ENCODE results near the gene YBX1. TPM values are rescaled to one million over a fixed set of nuclear protein-coding genes. Genes with fewer than 3 reads are reported as not detected.
"Not testable (repeated sequence)": the region's sequence is repeated elsewhere in the genome, so short reads cannot be mapped to it uniquely, and the experiment has no call there.

YBX1 gene
- total and polyA plus RNA-seq, 10 donors, result 361 to 684 (median 427) TPM

DNA sequence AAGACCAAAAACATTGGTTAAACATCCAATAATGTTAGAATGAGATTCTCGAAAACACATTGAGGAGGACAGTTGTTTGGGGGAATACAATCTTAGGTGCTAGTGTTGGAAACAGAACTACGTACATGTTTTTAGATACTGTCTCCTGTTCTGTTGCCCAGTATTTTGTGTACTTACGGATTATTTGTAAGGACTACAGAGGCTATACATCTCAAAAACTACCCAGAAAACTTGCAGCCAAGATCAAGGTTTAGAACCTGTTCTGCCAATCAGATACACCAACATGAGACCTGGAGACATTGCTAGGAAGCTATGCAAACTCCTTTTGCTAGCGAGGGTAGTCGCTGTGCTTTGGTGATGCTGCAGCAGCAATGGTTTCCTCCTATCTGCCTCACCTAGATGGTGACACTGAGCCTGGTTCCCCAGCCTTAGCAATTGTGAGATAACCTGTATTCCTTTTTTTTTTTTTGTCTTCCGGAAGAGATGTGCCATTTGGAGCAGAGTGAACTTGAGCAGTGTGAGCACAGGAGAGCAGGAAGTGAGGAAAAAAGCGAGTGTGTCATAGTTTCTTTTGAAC, 21.8 kb downstream of the YBX1 start:
- no peak for DNase-seq
- H3K4me1 ChIP-seq, result no peaks in the 10 kb centered on the region
- peaks cover 0 to 13% (median 5%) of the 10 kb centered on the region in 8 donors for H3K9me3 ChIP-seq
- H3K36me3 ChIP-seq, result peaks cover 0 to 99% (median 78%) of the 10 kb centered on the region in 6 donors
- 93 to 97% (median 95%) methylated on average over 7 of the region's 7 CpGs for WGBS, 5 donors
- H3K27me3 ChIP-seq (replicated peaks in 1 of 7), result no peaks in the 10 kb centered on the region
- no peak overlapping the region for H3K27ac ChIP-seq
- TF ChIP-seq POLR2AphosphoS5 (IDR thresholded peaks at IDR 0.05) (peak in 1 of 3 donors; percentile 39), POLR2A (IDR thresholded peaks at IDR 0.05) (no peak)
- TF ChIP-seq, protein P1, sequence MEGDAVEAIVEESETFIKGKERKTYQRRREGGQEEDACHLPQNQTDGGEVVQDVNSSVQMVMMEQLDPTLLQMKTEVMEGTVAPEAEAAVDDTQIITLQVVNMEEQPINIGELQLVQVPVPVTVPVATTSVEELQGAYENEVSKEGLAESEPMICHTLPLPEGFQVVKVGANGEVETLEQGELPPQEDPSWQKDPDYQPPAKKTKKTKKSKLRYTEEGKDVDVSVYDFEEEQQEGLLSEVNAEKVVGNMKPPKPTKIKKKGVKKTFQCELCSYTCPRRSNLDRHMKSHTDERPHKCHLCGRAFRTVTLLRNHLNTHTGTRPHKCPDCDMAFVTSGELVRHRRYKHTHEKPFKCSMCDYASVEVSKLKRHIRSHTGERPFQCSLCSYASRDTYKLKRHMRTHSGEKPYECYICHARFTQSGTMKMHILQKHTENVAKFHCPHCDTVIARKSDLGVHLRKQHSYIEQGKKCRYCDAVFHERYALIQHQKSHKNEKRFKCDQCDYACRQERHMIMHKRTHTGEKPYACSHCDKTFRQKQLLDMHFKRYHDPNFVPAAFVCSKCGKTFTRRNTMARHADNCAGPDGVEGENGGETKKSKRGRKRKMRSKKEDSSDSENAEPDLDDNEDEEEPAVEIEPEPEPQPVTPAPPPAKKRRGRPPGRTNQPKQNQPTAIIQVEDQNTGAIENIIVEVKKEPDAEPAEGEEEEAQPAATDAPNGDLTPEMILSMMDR (IDR thresholded peaks at IDR 0.05 in 8 of 11, conservative IDR thresholded peaks at IDR 0.05 in 3 of 11), result no peak
- H3K4me3 ChIP-seq, result no peak overlapping the region
- intact Hi-C loops (cut with DNase I; ENCODE audit: low total_unique reads), result no loop called here

DNA sequence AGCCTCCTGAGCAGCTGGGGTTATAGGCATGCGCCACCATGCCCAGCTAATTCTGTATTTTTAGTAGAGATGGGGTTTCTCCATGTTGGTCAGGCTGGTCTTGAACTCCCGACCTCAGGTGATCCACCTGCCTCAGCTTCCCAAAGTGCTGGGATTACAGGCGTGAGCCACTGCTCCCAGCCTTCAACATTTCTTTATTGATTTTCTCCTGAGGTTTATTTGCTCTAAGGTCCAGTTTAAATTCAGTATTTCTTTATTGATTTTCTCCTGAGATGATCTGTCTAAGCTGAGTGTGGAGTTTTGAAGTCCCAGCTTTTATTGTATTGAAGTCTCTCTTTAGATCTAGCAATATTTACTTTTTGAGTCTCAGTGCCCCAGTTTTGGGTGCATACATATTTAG, 30.6 kb downstream of the YBX1 start:
- H3K4me1 ChIP-seq; H3K27me3 ChIP-seq (replicated peaks in 1 of 7); H3K4me3 ChIP-seq; H3K27ac ChIP-seq; intact Hi-C loops (cut with DNase I; ENCODE audit: low total_unique reads); DNase-seq: not testable (repeated sequence)
- Histone ChIP-seq H3K36me3 (peaks cover 0 to 85% (median 24%) of the 10 kb centered on the region in 6 donors), H3K9me3 (peaks cover 7 to 42% (median 30%) of the 10 kb centered on the region in 8 donors)
- WGBS, 5 donors, result 96 to 100% (median 98%) methylated on average over 3 of the region's 3 CpGs

DNA sequence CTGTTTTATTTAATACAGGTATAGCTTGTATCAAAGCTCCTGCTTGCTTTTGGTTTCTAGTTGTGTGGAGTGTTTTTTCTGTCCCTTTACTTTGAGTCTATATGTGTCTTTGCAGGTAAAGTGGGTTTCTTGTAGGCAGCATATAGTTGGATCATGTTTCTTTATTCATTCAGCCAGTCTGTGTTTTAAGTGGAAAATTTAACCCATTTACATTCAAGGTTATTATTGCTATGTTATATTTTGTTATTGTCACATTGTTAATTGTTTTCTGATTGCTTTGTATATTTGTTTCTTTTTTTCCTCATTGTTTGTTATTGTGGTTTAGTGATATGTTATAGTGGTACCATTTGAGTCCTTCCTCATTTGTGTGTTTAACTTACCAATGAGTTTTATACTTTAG, 31.1 kb downstream of the YBX1 start:
- intact Hi-C loops (cut with DNase I; ENCODE audit: low total_unique reads), result no loop called here
- peaks cover 7 to 41% (median 29%) of the 10 kb centered on the region in 8 donors for H3K9me3 ChIP-seq
- DNase-seq, result no peak
- peaks cover 0 to 85% (median 22%) of the 10 kb centered on the region in 6 donors for H3K36me3 ChIP-seq
- TF ChIP-seq POLR2A (IDR thresholded peaks at IDR 0.05), result no peak
- TF ChIP-seq, protein P1 (IDR thresholded peaks at IDR 0.05 in 8 of 11, conservative IDR thresholded peaks at IDR 0.05 in 3 of 11), result no peak
- TF ChIP-seq POLR2AphosphoS5 (IDR thresholded peaks at IDR 0.05), result no peak
- H3K27ac ChIP-seq, result no peak overlapping the region
- no peak overlapping the region for H3K4me3 ChIP-seq
- H3K4me1 ChIP-seq, result no peaks in the 10 kb centered on the region
- no peaks in the 10 kb centered on the region for H3K27me3 ChIP-seq (replicated peaks in 1 of 7)

DNA sequence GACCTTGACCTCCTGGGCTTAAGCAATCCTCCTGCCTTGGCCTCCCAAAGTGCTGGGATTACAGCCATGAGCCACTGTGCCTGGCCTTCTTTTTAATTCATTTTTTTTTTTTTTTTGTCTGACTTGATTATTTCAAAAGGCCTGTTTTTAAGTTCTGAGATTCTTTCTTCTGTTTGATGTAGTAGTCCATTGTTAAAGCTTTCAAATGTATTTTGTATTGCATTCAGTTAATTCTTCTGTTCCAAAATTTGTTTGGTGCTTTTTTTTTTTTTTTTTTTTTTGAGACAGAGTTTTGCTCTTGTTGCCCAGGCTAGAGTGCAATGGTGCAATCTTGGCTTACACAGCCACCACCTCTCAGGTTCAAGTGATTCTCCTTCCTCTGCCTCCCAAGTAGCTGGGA, 32.2 kb downstream of the YBX1 start:
- H3K4me3 ChIP-seq; DNase-seq; H3K27ac ChIP-seq; H3K27me3 ChIP-seq (replicated peaks in 1 of 7); H3K4me1 ChIP-seq; intact Hi-C loops (cut with DNase I; ENCODE audit: low total_unique reads): not testable (repeated sequence)
- Histone ChIP-seq H3K36me3 (peaks cover 0 to 85% (median 22%) of the 10 kb centered on the region in 6 donors), H3K9me3 (peaks cover 7 to 41% (median 29%) of the 10 kb centered on the region in 8 donors)

DNA sequence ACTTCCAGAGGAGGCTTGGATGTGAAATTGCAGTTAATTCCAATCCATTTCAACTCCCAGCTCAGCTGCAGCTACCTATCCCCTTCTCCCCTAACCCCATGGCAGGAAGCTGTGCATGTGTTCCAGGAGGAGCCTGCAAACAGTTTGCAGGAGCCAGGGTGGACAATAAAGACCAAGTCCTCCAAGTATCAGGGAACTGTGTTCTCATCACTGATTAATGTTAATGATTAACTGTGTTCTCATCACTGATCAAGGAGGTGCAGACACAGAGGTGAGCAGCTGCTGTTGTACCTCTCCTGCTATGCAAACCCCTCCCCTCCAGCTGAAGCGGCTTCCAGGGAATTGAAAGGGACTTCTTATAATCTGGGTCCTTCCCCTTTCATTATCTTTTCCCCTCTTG, 38.6 kb downstream of the YBX1 start:
- no peak for DNase-seq
- H3K27ac ChIP-seq, result no peak overlapping the region
- intact Hi-C loops (cut with DNase I; ENCODE audit: low total_unique reads), result no loop called here
- WGBS, 5 donors, result 95 to 97% (median 97%) methylated on average over 1 of the region's 1 CpG
- no peak overlapping the region for H3K4me3 ChIP-seq
- H3K4me1 ChIP-seq, result no peaks in the 10 kb centered on the region
- TF ChIP-seq POLR2AphosphoS5 (IDR thresholded peaks at IDR 0.05), result no peak
- no peaks in the 10 kb centered on the region for H3K27me3 ChIP-seq (replicated peaks in 1 of 7)
- H3K9me3 ChIP-seq, result no peaks in the 10 kb centered on the region
- peaks cover 0 to 26% (median 2%) of the 10 kb centered on the region in 6 donors for H3K36me3 ChIP-seq

DNA sequence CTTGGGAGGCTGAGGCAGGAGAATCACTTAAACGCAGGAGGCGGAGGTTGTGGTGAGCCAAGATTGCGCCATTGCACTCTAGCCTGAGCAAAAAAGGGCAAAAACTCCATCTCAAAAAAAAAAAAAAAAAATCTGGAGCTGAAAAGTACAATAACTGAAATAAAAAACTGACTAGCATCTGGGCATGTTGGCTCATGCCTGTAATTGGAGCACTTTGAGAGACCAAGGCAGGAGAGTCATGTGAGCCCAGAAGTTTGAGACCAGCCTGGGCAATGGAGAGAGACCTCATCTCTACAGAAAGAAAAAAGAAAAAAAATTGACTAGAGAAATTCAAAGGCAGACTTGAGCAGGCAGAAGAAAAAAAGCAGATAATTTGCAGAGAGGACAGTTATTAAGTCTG, 39.7 kb downstream of the YBX1 start:
- H3K27me3 ChIP-seq (replicated peaks in 1 of 7), result no peaks in the 10 kb centered on the region
- DNase-seq, result no peak
- no peak overlapping the region for H3K4me3 ChIP-seq
- no peaks in the 10 kb centered on the region for H3K4me1 ChIP-seq
- intact Hi-C loops (cut with DNase I; ENCODE audit: low total_unique reads), result no loop called here
- no peaks in the 10 kb centered on the region for H3K9me3 ChIP-seq
- no peak overlapping the region for H3K27ac ChIP-seq
- peaks cover 0 to 15% (median 0%) of the 10 kb centered on the region in 6 donors for H3K36me3 ChIP-seq
- 79 to 97% (median 95%) methylated on average over 3 of the region's 3 CpGs for WGBS, 5 donors
- TF ChIP-seq POLR2AphosphoS5 (IDR thresholded peaks at IDR 0.05) (no peak), POLR2A (IDR thresholded peaks at IDR 0.05) (no peak)
- TF ChIP-seq, protein P1 (IDR thresholded peaks at IDR 0.05 in 8 of 11, conservative IDR thresholded peaks at IDR 0.05 in 3 of 11), result no peak

DNA sequence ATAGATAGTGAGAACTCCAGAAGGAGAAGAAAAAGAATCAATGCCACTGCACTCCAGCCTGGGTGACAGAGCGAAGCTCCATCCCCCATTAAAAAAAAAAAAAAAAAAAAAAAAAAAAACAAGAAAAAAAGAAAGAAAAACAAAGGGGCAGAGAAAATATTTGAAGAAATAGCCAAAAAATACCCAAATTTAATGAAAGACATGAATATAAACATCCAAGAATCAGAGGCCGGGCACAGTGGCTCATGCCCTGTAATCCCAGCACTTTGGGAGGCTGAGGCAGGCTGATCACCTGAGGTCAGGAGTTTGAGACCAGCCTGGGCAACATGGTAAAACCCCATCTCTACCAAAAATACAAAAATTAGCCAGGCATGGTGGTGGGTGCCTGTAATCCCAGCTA, 40.2 kb downstream of the YBX1 start:
- H3K9me3 ChIP-seq; H3K27ac ChIP-seq; DNase-seq; intact Hi-C loops (cut with DNase I; ENCODE audit: low total_unique reads); H3K27me3 ChIP-seq (replicated peaks in 1 of 7); H3K4me1 ChIP-seq; H3K4me3 ChIP-seq: not testable (repeated sequence)
- H3K36me3 ChIP-seq, result peaks cover 0 to 15% (median 0%) of the 10 kb centered on the region in 6 donors
- 89 to 100% (median 94%) methylated on average over 2 of the region's 2 CpGs for WGBS, 5 donors

All from spleen (tissue), 11 donors.